Heart left ventricle (tissue), 13 donors: ENCODE results near the gene SULF2.

Experiments
- POLR2A ChIP-seq, 2 donors: fragments of 450-650 bp; IDR thresholded peaks; one replicate each; pipeline ENCODE4 v1.6.1; 2017; ENCODE audit warnings: antibody characterized with exemption in 2 of 2, mild to moderate bottlenecking in 2 of 2, moderate library complexity in 2 of 2
- TF ChIP-seq, protein P1 (sequence below), 12 donors: fragments of 200-600 bp; sonication (generic) in 4 of 12; IDR thresholded peaks; one replicate each; pipeline versions ENCODE4 v1.5.0 to v1.8.0; 2018 to 2022; ENCODE audit warnings: antibody characterized with exemption in 12 of 12, mild to moderate bottlenecking in 5 of 12
- donor health status: ischemic (EF 13 %, LVEDD 7.1; RV severe dilation, severe dysfunction).
- donor health status: DM: no; HTN: yes; CAD: no.
- donor health status: DM: no; HTN: no; CAD: no.
- donor health status: ischemic (EF 25% LVEDD 6.9; RV normal size, moderate dysfunction).
- donor health status: ischemic (EF 25% LVEDD 5.7; RV mildly dilated, moderate dysfunction).
- donor health status: ischemic (EF 35%, LVEDD 5.7; RV mildly dilated, moderate dysfunction).
- donor health status: nonischemic (EF 11% LVEDD 7.7; RV severe dilation, severe dysfunction).
- donor health status: DM: yes; HTN: yes; CAD: no.
- donor health status: PGD.
- donor health status: ischemic (EF 29% LVEDD 5.4; RV normal size, mild dysfunction).
- donor health status: nonischemic (EF 23%, LVEDD 6.1; RV moderate dilation, normal function).

DNA sequence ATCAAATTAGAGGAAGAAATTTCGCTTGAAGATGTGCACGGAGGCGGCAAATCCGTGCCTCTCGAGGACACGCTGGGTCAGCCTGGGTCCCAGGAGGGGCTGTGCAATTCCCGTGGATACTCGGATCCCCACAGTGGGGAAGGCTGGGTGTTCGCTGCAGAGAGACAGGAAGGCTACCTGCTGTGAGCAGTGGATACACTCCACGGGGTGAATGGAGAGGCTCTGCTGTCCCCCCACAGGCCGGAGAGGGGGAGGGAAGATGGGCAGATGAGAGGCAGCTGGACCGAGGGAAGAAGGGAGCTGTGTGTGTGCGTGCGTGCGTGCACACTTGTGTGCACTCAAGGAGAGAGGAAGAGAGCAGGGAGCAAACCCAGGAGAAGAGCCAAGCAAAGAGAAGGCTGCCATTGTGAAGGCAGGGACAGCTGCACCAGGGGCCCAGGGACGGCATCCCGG, 57.3 kb downstream of the SULF2 start:
- TF ChIP-seq, protein P1, sequence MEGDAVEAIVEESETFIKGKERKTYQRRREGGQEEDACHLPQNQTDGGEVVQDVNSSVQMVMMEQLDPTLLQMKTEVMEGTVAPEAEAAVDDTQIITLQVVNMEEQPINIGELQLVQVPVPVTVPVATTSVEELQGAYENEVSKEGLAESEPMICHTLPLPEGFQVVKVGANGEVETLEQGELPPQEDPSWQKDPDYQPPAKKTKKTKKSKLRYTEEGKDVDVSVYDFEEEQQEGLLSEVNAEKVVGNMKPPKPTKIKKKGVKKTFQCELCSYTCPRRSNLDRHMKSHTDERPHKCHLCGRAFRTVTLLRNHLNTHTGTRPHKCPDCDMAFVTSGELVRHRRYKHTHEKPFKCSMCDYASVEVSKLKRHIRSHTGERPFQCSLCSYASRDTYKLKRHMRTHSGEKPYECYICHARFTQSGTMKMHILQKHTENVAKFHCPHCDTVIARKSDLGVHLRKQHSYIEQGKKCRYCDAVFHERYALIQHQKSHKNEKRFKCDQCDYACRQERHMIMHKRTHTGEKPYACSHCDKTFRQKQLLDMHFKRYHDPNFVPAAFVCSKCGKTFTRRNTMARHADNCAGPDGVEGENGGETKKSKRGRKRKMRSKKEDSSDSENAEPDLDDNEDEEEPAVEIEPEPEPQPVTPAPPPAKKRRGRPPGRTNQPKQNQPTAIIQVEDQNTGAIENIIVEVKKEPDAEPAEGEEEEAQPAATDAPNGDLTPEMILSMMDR (IDR thresholded peaks at IDR 0.05): no peak
- no peak for TF ChIP-seq POLR2A (IDR thresholded peaks at IDR 0.05)
